RCC 7860 (cell line): ENCODE measurements around the gene NDUFS8.

Experiments
- DNase-seq: peaks from one replicate; pipeline ENCODE4 v3.0.0-alpha.2; 2015; ENCODE audit warnings: low spot score
- FAIRE-seq: peaks from 2 replicates; lab custom pipeline; 2012; peaks lifted over from hg19 to GRCh38; lab: Jason Lieb, UNC

NDUFS8 gene

GRCh38 chr11:68074584-68075352, 44.3 kb downstream of the NDUFS8 start:
- no peak for DNase-seq
- FAIRE-seq, result no peak

- no peak for FAIRE-seq
- DNase-seq, result no peak
Measured at GRCh38 chr11:68076371-68077042, 46.0 kb downstream of the NDUFS8 start.

GRCh38 chr11:68077617-68078582, 47.4 kb downstream of the NDUFS8 start:
- FAIRE-seq, result no peak

GRCh38 chr11:68080860-68081259, 50.4 kb downstream of the NDUFS8 start:
- FAIRE-seq, result no peak
- DNase-seq, result no peak

More at GRCh38 chr11:68077617-68078582, 47.4 kb downstream of the NDUFS8 start:
- no peak for DNase-seq

- DNase-seq (no peak), FAIRE-seq (no peak)
Measured at GRCh38 chr11:68081691-68082090, 51.2 kb downstream of the NDUFS8 start.

- DNase-seq (no peak), FAIRE-seq (no peak)
Measured at GRCh38 chr11:68082481-68082880, 52.0 kb downstream of the NDUFS8 start.

DNA sequence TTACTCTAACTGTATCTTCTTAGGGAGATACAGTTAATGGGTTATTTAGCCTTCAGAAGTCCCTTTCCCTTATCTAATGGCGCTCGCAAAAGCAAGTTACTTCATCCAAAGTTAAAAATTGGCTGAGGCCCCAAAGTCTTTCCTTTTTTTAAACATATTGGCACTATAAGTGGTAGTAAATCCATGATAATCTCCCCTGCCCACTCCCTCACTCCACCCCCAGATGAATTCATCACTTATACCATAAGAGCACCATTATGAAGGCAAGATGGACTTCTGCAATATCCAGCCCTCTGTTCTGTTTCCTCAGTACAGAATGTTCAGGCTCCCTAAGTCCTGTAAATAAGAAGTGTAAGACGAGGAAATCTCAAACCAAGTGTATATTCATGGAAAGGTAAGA, 53.0 kb downstream of the NDUFS8 start:
- FAIRE-seq, result no peak
- no peak for DNase-seq
